IPS-18a (cell line): ENCODE data around the gene ARHGAP15.
A peak's percentile ranks its signal among the peaks of the same experiment; 100 is the strongest.
"Not testable (repeated sequence)": the region's sequence is repeated elsewhere in the genome, so short reads cannot be mapped to it uniquely, and the experiment has no call there.

Experiments
- H3K27ac ChIP-seq: one replicate; pipeline ENCODE4 v1.5.1; 2013; ENCODE audit warnings: low read length
- H3K27me3 ChIP-seq: one replicate; pipeline ENCODE4 v1.6.1; 2013; ENCODE audit warnings: mild to moderate bottlenecking, low read length; ENCODE audit not compliant: control insufficient read depth, insufficient read depth
- H3K36me3 ChIP-seq: one replicate; pipeline ENCODE4 v1.6.1; 2013; ENCODE audit warnings: low read depth, low read length; ENCODE audit not compliant: control insufficient read depth
- H3K4me1 ChIP-seq: one replicate; pipeline ENCODE4 v1.6.1; 2013; ENCODE audit warnings: low read depth, low read length; ENCODE audit not compliant: control insufficient read depth
- H3K4me3 ChIP-seq: one replicate; pipeline ENCODE4 v1.5.1; 2013; ENCODE audit warnings: low read length
- H3K9ac ChIP-seq: one replicate; pipeline ENCODE4 v1.6.1; 2013; ENCODE audit warnings: mild to moderate bottlenecking, low read length, moderate library complexity
- H3K9me3 ChIP-seq: one replicate; pipeline ENCODE4 v1.6.1; 2013; ENCODE audit warnings: low read depth, low read length; ENCODE audit not compliant: control insufficient read depth

The ARHGAP15 gene

GRCh38 chr2:143529118-143529720 is 400.0 kb downstream of the ARHGAP15 start:
- H3K4me1 ChIP-seq = peaks cover 5% of the 10 kb centered on the region
- no peaks in the 10 kb centered on the region for H3K36me3 ChIP-seq
- H3K27me3 ChIP-seq = no peaks in the 10 kb centered on the region
- no peaks in the 10 kb centered on the region for H3K9me3 ChIP-seq
- no peak overlapping the region for H3K4me3 ChIP-seq
- H3K9ac ChIP-seq = no peak overlapping the region
- H3K27ac ChIP-seq = no peak overlapping the region

- no peak overlapping the region for H3K4me3 ChIP-seq
- no peaks in the 10 kb centered on the region for H3K4me1 ChIP-seq
- no peaks in the 10 kb centered on the region for H3K36me3 ChIP-seq
- H3K27me3 ChIP-seq = no peaks in the 10 kb centered on the region
- H3K9me3 ChIP-seq = no peaks in the 10 kb centered on the region
- H3K27ac ChIP-seq = no peak overlapping the region
- no peak overlapping the region for H3K9ac ChIP-seq
Measured at GRCh38 chr2:143530758-143531157, 401.5 kb downstream of the ARHGAP15 start.

- Histone ChIP-seq H3K4me3 (no peak overlapping the region), H3K9ac (no peak overlapping the region), H3K4me1 (no peaks in the 10 kb centered on the region), H3K36me3 (no peaks in the 10 kb centered on the region), H3K9me3 (no peaks in the 10 kb centered on the region), H3K27ac (no peak overlapping the region), H3K27me3 (no peaks in the 10 kb centered on the region)
Measured at GRCh38 chr2:143532061-143532460, 402.8 kb downstream of the ARHGAP15 start.

GRCh38 chr2:143533846-143534245 is 404.6 kb downstream of the ARHGAP15 start:
- H3K27ac ChIP-seq = no peak overlapping the region
- H3K9me3 ChIP-seq = no peaks in the 10 kb centered on the region
- H3K4me3 ChIP-seq = no peak overlapping the region
- H3K27me3 ChIP-seq = no peaks in the 10 kb centered on the region
- H3K36me3 ChIP-seq = no peaks in the 10 kb centered on the region
- no peak overlapping the region for H3K9ac ChIP-seq
- no peaks in the 10 kb centered on the region for H3K4me1 ChIP-seq

- Histone ChIP-seq H3K4me1 (no peaks in the 10 kb centered on the region), H3K27me3 (no peaks in the 10 kb centered on the region), H3K27ac (no peak overlapping the region), H3K36me3 (no peaks in the 10 kb centered on the region), H3K9me3 (no peaks in the 10 kb centered on the region), H3K4me3 (no peak overlapping the region), H3K9ac (no peak overlapping the region)
Measured at GRCh38 chr2:143535802-143536201, 406.6 kb downstream of the ARHGAP15 start.

GRCh38 chr2:143541899-143542298 is 412.7 kb downstream of the ARHGAP15 start:
- H3K4me3 ChIP-seq, H3K27me3 ChIP-seq, H3K36me3 ChIP-seq: not testable (repeated sequence)

GRCh38 chr2:143545059-143545948 is 416.1 kb downstream of the ARHGAP15 start:
- Histone ChIP-seq H3K4me1 (peaks cover 14% of the 10 kb centered on the region), H3K27ac (no peak overlapping the region), H3K27me3 (no peaks in the 10 kb centered on the region), H3K36me3 (no peaks in the 10 kb centered on the region), H3K4me3 (no peak overlapping the region), H3K9me3 (no peaks in the 10 kb centered on the region), H3K9ac (peak overlapping the region; percentile 5)

More at GRCh38 chr2:143541899-143542298, 412.7 kb downstream of the ARHGAP15 start:
- H3K9ac ChIP-seq, H3K27ac ChIP-seq, H3K9me3 ChIP-seq: not testable (repeated sequence)
- H3K4me1 ChIP-seq = peaks cover 13% of the 10 kb centered on the region

- Histone ChIP-seq H3K9me3 (no peaks in the 10 kb centered on the region), H3K4me3 (no peak overlapping the region), H3K9ac (peak overlapping the region; percentile 5), H3K27ac (no peak overlapping the region), H3K36me3 (no peaks in the 10 kb centered on the region), H3K27me3 (no peaks in the 10 kb centered on the region), H3K4me1 (peaks cover 14% of the 10 kb centered on the region)
Measured at GRCh38 chr2:143545949-143546255, 416.7 kb downstream of the ARHGAP15 start.

- Histone ChIP-seq H3K27me3 (no peaks in the 10 kb centered on the region), H3K4me1 (peaks cover 14% of the 10 kb centered on the region), H3K9me3 (no peaks in the 10 kb centered on the region), H3K36me3 (no peaks in the 10 kb centered on the region), H3K9ac (no peak overlapping the region), H3K27ac (no peak overlapping the region), H3K4me3 (no peak overlapping the region)
Measured at GRCh38 chr2:143548032-143548431, 418.8 kb downstream of the ARHGAP15 start.

- H3K4me1 ChIP-seq = peaks cover 14% of the 10 kb centered on the region
- H3K9me3 ChIP-seq = no peaks in the 10 kb centered on the region
- no peak overlapping the region for H3K4me3 ChIP-seq
- H3K36me3 ChIP-seq = no peaks in the 10 kb centered on the region
- H3K27me3 ChIP-seq = no peaks in the 10 kb centered on the region
- no peak overlapping the region for H3K27ac ChIP-seq
- no peak overlapping the region for H3K9ac ChIP-seq
Measured at GRCh38 chr2:143550500-143550899, 421.3 kb downstream of the ARHGAP15 start.

GRCh38 chr2:143551971-143552650 is 422.9 kb downstream of the ARHGAP15 start:
- no peaks in the 10 kb centered on the region for H3K4me1 ChIP-seq
- no peaks in the 10 kb centered on the region for H3K27me3 ChIP-seq
- H3K9ac ChIP-seq = no peak overlapping the region
- H3K36me3 ChIP-seq = no peaks in the 10 kb centered on the region
- no peak overlapping the region for H3K27ac ChIP-seq
- H3K4me3 ChIP-seq = no peak overlapping the region
- H3K9me3 ChIP-seq = no peaks in the 10 kb centered on the region
